Measurements from ENCODE around the gene CARMIL3. TPM values are rescaled to one million over a fixed set of nuclear protein-coding genes. Genes with fewer than 3 reads are reported as not detected.
"Not testable (repeated sequence)": the region's sequence is repeated elsewhere in the genome, so short reads cannot be mapped to it uniquely, and the experiment has no call there.

CARMIL3 gene
- total RNA-seq, 1 experiment from 2014 or later = not detected

- Mint-ChIP-seq H3K9me3 (ENCODE audit: unreplicated experiment) (no peaks in the 10 kb centered on the region), H3K4me3 (ENCODE audit: unreplicated experiment) (no peak overlapping the region), H3K4me1 (ENCODE audit: insufficient read depth, unreplicated experiment) (peaks cover 11% of the 10 kb centered on the region), H3K36me3 (ENCODE audit: insufficient read depth, unreplicated experiment) (no peaks in the 10 kb centered on the region), H3K27me3 (ENCODE audit: insufficient read depth, unreplicated experiment) (no peaks in the 10 kb centered on the region), H3K27ac (ENCODE audit: low read depth, unreplicated experiment) (no peak overlapping the region)
- BruUV-seq (replicated peaks) = no TSS peak
- no peak for TF ChIP-seq CTCF (IDR thresholded peaks at IDR 0.05; ENCODE audit: unreplicated experiment)
- ChIA-PET POLR2A (no interaction called here), CTCF (interaction anchor here (0.9 to 1.6 kb wide), 5 partner anchors 11 to 66 kb away, joined by 3 to 6 read pairs (median 3); no protein-coding TSS in a partner anchor)
- intact Hi-C loops (cut with micrococcal nuclease) = loop anchor here (5.0 kb wide), 1 partner anchor 50 kb away; the partner anchor contains the start of gene DHRS4L2
- no peak for DNase-seq (ENCODE audit: unreplicated experiment)
Measured at GRCh38 chr14:24037658-24038037, 14.2 kb upstream of the CARMIL3 start.

GRCh38 chr14:24038686-24039085, 13.1 kb upstream of the CARMIL3 start:
- ChIA-PET CTCF (interaction anchor here (0.9 to 1.6 kb wide), 4 partner anchors 10 to 67 kb away, joined by 3 to 6 read pairs (median 4); no protein-coding TSS in a partner anchor), POLR2A (no interaction called here)
- Mint-ChIP-seq H3K4me3 (ENCODE audit: unreplicated experiment) (no peak overlapping the region), H3K27ac (ENCODE audit: low read depth, unreplicated experiment) (no peak overlapping the region), H3K27me3 (ENCODE audit: insufficient read depth, unreplicated experiment) (no peaks in the 10 kb centered on the region), H3K36me3 (ENCODE audit: insufficient read depth, unreplicated experiment) (no peaks in the 10 kb centered on the region), H3K9me3 (ENCODE audit: unreplicated experiment) (no peaks in the 10 kb centered on the region), H3K4me1 (ENCODE audit: insufficient read depth, unreplicated experiment) (peaks cover 11% of the 10 kb centered on the region)
- intact Hi-C loops (cut with micrococcal nuclease) = loop anchor here (5.0 kb wide), 1 partner anchor 51 kb away; the partner anchor contains the start of gene DHRS4L2
- no peak for TF ChIP-seq CTCF (IDR thresholded peaks at IDR 0.05; ENCODE audit: unreplicated experiment)
- DNase-seq (ENCODE audit: unreplicated experiment) = no peak
- no TSS peak for BruUV-seq (replicated peaks)

GRCh38 chr14:24040692-24041091, 11.1 kb upstream of the CARMIL3 start:
- intact Hi-C loops (cut with micrococcal nuclease) = no loop called here
- TF ChIP-seq CTCF (IDR thresholded peaks at IDR 0.05; ENCODE audit: unreplicated experiment) = no peak
- Mint-ChIP-seq H3K4me3 (ENCODE audit: unreplicated experiment) (no peak overlapping the region), H3K4me1 (ENCODE audit: insufficient read depth, unreplicated experiment) (no peaks in the 10 kb centered on the region), H3K9me3 (ENCODE audit: unreplicated experiment) (no peaks in the 10 kb centered on the region), H3K27me3 (ENCODE audit: insufficient read depth, unreplicated experiment) (peaks cover 8% of the 10 kb centered on the region), H3K36me3 (ENCODE audit: insufficient read depth, unreplicated experiment) (no peaks in the 10 kb centered on the region), H3K27ac (ENCODE audit: low read depth, unreplicated experiment) (no peak overlapping the region)
- POLR2A ChIA-PET = no interaction called here
- DNase-seq (ENCODE audit: unreplicated experiment) = no peak
- CTCF ChIA-PET = interaction anchor here (4.2 kb wide), 1 partner anchor 50 kb away, joined by 19 read pairs; no protein-coding TSS in a partner anchor
- BruUV-seq (replicated peaks) = no TSS peak

- intact Hi-C loops (cut with micrococcal nuclease) = no loop called here
- Mint-ChIP-seq H3K4me3 (ENCODE audit: unreplicated experiment) (no peak overlapping the region), H3K9me3 (ENCODE audit: unreplicated experiment) (no peaks in the 10 kb centered on the region), H3K27ac (ENCODE audit: low read depth, unreplicated experiment) (no peak overlapping the region), H3K27me3 (ENCODE audit: insufficient read depth, unreplicated experiment) (peaks cover 19% of the 10 kb centered on the region), H3K36me3 (ENCODE audit: insufficient read depth, unreplicated experiment) (no peaks in the 10 kb centered on the region), H3K4me1 (ENCODE audit: insufficient read depth, unreplicated experiment) (no peaks in the 10 kb centered on the region)
- no peak for TF ChIP-seq CTCF (IDR thresholded peaks at IDR 0.05; ENCODE audit: unreplicated experiment)
- POLR2A ChIA-PET = interaction anchor here (0.7 kb wide), 1 partner anchor 56 kb away, joined by 3 read pairs; no protein-coding TSS in a partner anchor
- no TSS peak for BruUV-seq (replicated peaks)
- CTCF ChIA-PET = interaction anchor here (0.6 to 4.2 kb wide), 5 partner anchors 18 to 1070 kb away, joined by 3 to 19 read pairs (median 3); no protein-coding TSS in a partner anchor
- no peak for DNase-seq (ENCODE audit: unreplicated experiment)
Measured at GRCh38 chr14:24042746-24043145, 9.1 kb upstream of the CARMIL3 start.

DNA sequence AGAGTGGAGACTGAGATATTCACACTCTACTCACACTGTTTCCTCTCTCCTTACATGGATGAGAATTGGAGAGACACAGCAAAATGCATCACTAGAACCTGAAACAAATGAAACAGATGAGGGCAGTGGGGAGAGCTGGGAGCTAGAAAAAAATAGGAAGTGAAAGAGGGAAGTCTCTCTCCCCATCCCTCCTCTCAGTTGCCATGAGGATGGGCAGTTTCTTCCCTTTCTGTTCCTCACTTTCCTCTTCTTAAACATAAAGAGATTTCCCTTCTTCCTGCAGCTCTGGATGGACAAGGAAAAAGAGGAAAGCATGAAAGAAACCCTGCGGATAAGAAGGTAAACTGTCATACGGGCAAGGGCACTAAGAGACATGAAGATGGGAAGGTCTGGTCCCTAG, 2.8 kb upstream of the CARMIL3 start:
- H3K27ac Mint-ChIP-seq (ENCODE audit: low read depth, unreplicated experiment); POLR2A ChIA-PET; DNase-seq (ENCODE audit: unreplicated experiment); H3K4me3 Mint-ChIP-seq (ENCODE audit: unreplicated experiment); intact Hi-C loops (cut with micrococcal nuclease); H3K9me3 Mint-ChIP-seq (ENCODE audit: unreplicated experiment); H3K36me3 Mint-ChIP-seq (ENCODE audit: insufficient read depth, unreplicated experiment); BruUV-seq (replicated peaks): not testable (repeated sequence)
- peaks cover 12% of the 10 kb centered on the region for H3K4me1 Mint-ChIP-seq (ENCODE audit: insufficient read depth, unreplicated experiment)
- peaks cover 71% of the 10 kb centered on the region for H3K27me3 Mint-ChIP-seq (ENCODE audit: insufficient read depth, unreplicated experiment)
- CTCF ChIA-PET = interaction anchor here (1.3 to 1.6 kb wide), 2 partner anchors 9 to 11 kb away, joined by 3 read pairs; no protein-coding TSS in a partner anchor

GRCh38 chr14:24050753-24051152, 1.1 kb upstream of the CARMIL3 start:
- BruUV-seq (replicated peaks); H3K36me3 Mint-ChIP-seq (ENCODE audit: insufficient read depth, unreplicated experiment); intact Hi-C loops (cut with micrococcal nuclease); H3K9me3 Mint-ChIP-seq (ENCODE audit: unreplicated experiment); CTCF ChIA-PET; POLR2A ChIA-PET; H3K27ac Mint-ChIP-seq (ENCODE audit: low read depth, unreplicated experiment); DNase-seq (ENCODE audit: unreplicated experiment): not testable (repeated sequence)
- H3K4me1 Mint-ChIP-seq (ENCODE audit: insufficient read depth, unreplicated experiment) = peaks cover 12% of the 10 kb centered on the region
- H3K4me3 Mint-ChIP-seq (ENCODE audit: unreplicated experiment) = peak overlapping the region; percentile 61
- H3K27me3 Mint-ChIP-seq (ENCODE audit: insufficient read depth, unreplicated experiment) = peaks cover 80% of the 10 kb centered on the region
